H9 (cell line): ENCODE measurements around the gene ZDHHC3. TPM values are rescaled to one million over a fixed set of nuclear protein-coding genes. Genes with fewer than 3 reads are reported as not detected.
"Not testable (repeated sequence)": the region's sequence is repeated elsewhere in the genome, so short reads cannot be mapped to it uniquely, and the experiment has no call there.

ENCODE experiments used
- DNase-seq: peaks from one replicate; pipeline ENCODE4 v3.0.0-alpha.2; 2017
- H2AFZ ChIP-seq: one replicate; pipeline ENCODE4 v1.6.1; 2013; ENCODE audit warnings: mild to moderate bottlenecking, low read length, control low read depth, moderate library complexity
- H2AK5ac ChIP-seq: 2 replicates; pipeline ENCODE4 v1.6.1; 2013; ENCODE audit warnings: low read length, control low read depth, mixed read lengths; ENCODE audit not compliant: insufficient read length
- H2BK120ac ChIP-seq: one replicate; pipeline ENCODE4 v1.6.1; 2013; ENCODE audit warnings: low read depth, mild to moderate bottlenecking, low read length, control low read depth, inconsistent platforms; ENCODE audit not compliant: poor library complexity, severe bottlenecking
- H2BK12ac ChIP-seq: 2 replicates; pipeline ENCODE4 v1.6.1; 2013; ENCODE audit warnings: low read length, control low read depth, mixed read lengths, low read depth; ENCODE audit not compliant: insufficient read length
- H2BK15ac ChIP-seq: 2 replicates; pipeline ENCODE4 v1.6.1; 2013; ENCODE audit warnings: low read depth, low read length, control low read depth
- H2BK20ac ChIP-seq: one replicate; pipeline ENCODE4 v1.6.1; 2013; ENCODE audit warnings: low read depth, mild to moderate bottlenecking, low read length, control low read depth, inconsistent platforms; ENCODE audit not compliant: poor library complexity, severe bottlenecking
- H2BK5ac ChIP-seq: 2 replicates; pipeline ENCODE4 v1.6.1; 2013; ENCODE audit warnings: low read length, control low read depth, mixed read lengths; ENCODE audit not compliant: insufficient read length
- H3K14ac ChIP-seq: 2 replicates; pipeline ENCODE4 v1.6.1; 2013; ENCODE audit warnings: low read length, control low read depth; ENCODE audit not compliant: insufficient read depth
- H3K18ac ChIP-seq: 2 replicates; pipeline ENCODE4 v1.6.1; 2013; ENCODE audit warnings: low read depth, mild to moderate bottlenecking, mixed read lengths, low read length, control low read depth; ENCODE audit not compliant: insufficient read length
- H3K23ac ChIP-seq: 2 replicates; pipeline ENCODE4 v1.6.1; 2013; ENCODE audit warnings: low read length, control low read depth, mixed read lengths, low read depth; ENCODE audit not compliant: insufficient read length
- H3K23me2 ChIP-seq: 2 replicates; pipeline ENCODE4 v1.6.1; 2013; ENCODE audit warnings: low read depth, mild to moderate bottlenecking, mixed read lengths, low read length, control low read depth; ENCODE audit not compliant: insufficient read length, poor library complexity, severe bottlenecking
- H3K27ac ChIP-seq: 2 replicates; pipeline ENCODE4 v1.5.1; 2013; ENCODE audit warnings: low read length, control low read depth, mixed read lengths, low read depth; ENCODE audit not compliant: insufficient read length
- H3K27me3 ChIP-seq: 2 replicates; pipeline ENCODE4 v1.6.1; 2013; ENCODE audit warnings: low read length, control low read depth, inconsistent platforms; ENCODE audit not compliant: insufficient read depth
- H3K4ac ChIP-seq: 2 replicates; pipeline ENCODE4 v1.6.1; 2013; ENCODE audit warnings: low read depth, mild to moderate bottlenecking, control low read depth, inconsistent platforms, low read length, moderate library complexity
- H3K4me1 ChIP-seq: 2 replicates; pipeline ENCODE4 v1.6.1; 2013; ENCODE audit warnings: low read length, control low read depth, inconsistent platforms; ENCODE audit not compliant: insufficient read depth
- H3K4me2 ChIP-seq: 2 replicates; pipeline ENCODE4 v1.6.1; 2013; ENCODE audit warnings: low read length, control low read depth, mixed read lengths; ENCODE audit not compliant: insufficient read length, insufficient read depth
- H3K56ac ChIP-seq: 2 replicates; pipeline ENCODE4 v1.6.1; 2013; ENCODE audit warnings: low read depth, mild to moderate bottlenecking, mixed read lengths, low read length, control low read depth; ENCODE audit not compliant: insufficient read length
- H3K79me1 ChIP-seq: 2 replicates; pipeline ENCODE4 v1.6.1; 2013; ENCODE audit warnings: low read depth, mild to moderate bottlenecking, moderate library complexity, low read length, control low read depth, inconsistent platforms; ENCODE audit not compliant: insufficient read depth, poor library complexity, severe bottlenecking
- H3K79me2 ChIP-seq: 2 replicates; pipeline ENCODE4 v1.6.1; 2013; ENCODE audit warnings: low read length, control low read depth, inconsistent platforms; ENCODE audit not compliant: insufficient read depth
- H3K9ac ChIP-seq: 2 replicates; pipeline ENCODE4 v1.6.1; 2013; ENCODE audit warnings: low read length, control low read depth, mixed read lengths; ENCODE audit not compliant: insufficient read length; ENCODE audit errors: extremely low read depth
- H3K9me3 ChIP-seq: one replicate; pipeline ENCODE4 v1.6.1; 2013; ENCODE audit warnings: low read depth, low read length, inconsistent platforms; ENCODE audit not compliant: control insufficient read depth
- H3T11ph ChIP-seq: one replicate; pipeline ENCODE4 v1.6.1; 2013; ENCODE audit warnings: mild to moderate bottlenecking, low read length, control low read depth, inconsistent platforms
- H4K20me1 ChIP-seq: one replicate; pipeline ENCODE4 v1.6.1; 2013; ENCODE audit not compliant: control insufficient read depth, insufficient read length, insufficient read depth
- H4K5ac ChIP-seq: 2 replicates; pipeline ENCODE4 v1.6.1; 2013; ENCODE audit warnings: low read depth, mild to moderate bottlenecking, mixed read lengths, low read length, control low read depth; ENCODE audit not compliant: insufficient read length
- H4K8ac ChIP-seq: replicated peaks from 2 replicates; pipeline ENCODE4 v1.6.1; 2013; ENCODE audit warnings: low read length, control low read depth, mixed read lengths, low read depth; ENCODE audit not compliant: insufficient read length
- H4K91ac ChIP-seq: 2 replicates; pipeline ENCODE4 v1.6.1; 2013; ENCODE audit warnings: low read depth, mild to moderate bottlenecking, moderate library complexity, mixed read lengths, low read length, control low read depth; ENCODE audit not compliant: insufficient read length
- H3K27ac Mint-ChIP-seq, 3 experiments: 2 replicates in 2 of 3; 3 replicates in 1 of 3; pipeline ENCODE4 v1.8.0; 2020 to 2021; ENCODE audit warnings: mixed read lengths in 3 of 3, mild to moderate bottlenecking in 1 of 3, moderate library complexity in 1 of 3
- H3K27me3 Mint-ChIP-seq: 2 replicates; pipeline ENCODE4 v1.8.0; 2021; ENCODE audit warnings: low read depth, mild to moderate bottlenecking, moderate library complexity, mixed read lengths
- H3K36me3 Mint-ChIP-seq, 3 experiments: 2 replicates in 2 of 3; 3 replicates in 1 of 3; pipeline ENCODE4 v1.8.0; 2020 to 2021; ENCODE audit warnings: low read depth in 3 of 3, mixed read lengths in 3 of 3; ENCODE audit not compliant: insufficient read depth in 1 of 3
- H3K4me1 Mint-ChIP-seq, 2 experiments: 2 replicates each; pipeline ENCODE4 v1.8.0; 2020; ENCODE audit warnings: mixed read lengths in 2 of 2
- H3K4me3 Mint-ChIP-seq, 2 experiments: 2 replicates in 1 of 2; 3 replicates in 1 of 2; pipeline ENCODE4 v1.8.0; 2020 to 2021; ENCODE audit warnings: mild to moderate bottlenecking in 2 of 2, mixed read lengths in 2 of 2, moderate library complexity in 1 of 2
- H3K9me3 Mint-ChIP-seq, 2 experiments: 2 replicates in 1 of 2; 3 replicates in 1 of 2; pipeline ENCODE4 v1.8.0; 2020; ENCODE audit warnings: mild to moderate bottlenecking in 2 of 2, mixed read lengths in 2 of 2, moderate library complexity in 1 of 2
- CTCF ChIP-seq: fragments of 200-600 bp; sonication (generic); conservative IDR thresholded peaks from 3 replicates; pipeline ENCODE4 v1.8.0; 2021; ENCODE audit warnings: antibody characterized with exemption, mild to moderate bottlenecking
- WGBS: extraction: QIAGEN DNeasy Blood & Tissue Kit; methylation state at CpG from one replicate; pipeline ENCODE4 v1.1.7; 2013; ENCODE audit warnings: missing lambda C conversion rate, low lambda C conversion rate, mixed read lengths; ENCODE audit not compliant: insufficient read length; ENCODE audit errors: extremely low coverage; 5-methylcytosine and 5-hydroxymethylcytosine counted together
- total RNA-seq: library from RNA; stranded (reverse); gene quantifications from 2 replicates; pipeline ENCODE4 v1.2.1, GENCODE V29; 2021

ZDHHC3 gene
- total RNA-seq, 1 experiment from 2014 or later, result 71.3 TPM

GRCh38 chr3:44950275-44950734, 25.7 kb downstream of the ZDHHC3 start:
- WGBS, result no CpG with 5 or more reads among the region's 2 CpGs
- no peaks in the 10 kb centered on the region for H3K9me3 ChIP-seq
- H2BK120ac ChIP-seq, result no peak overlapping the region
- H3K9me3 Mint-ChIP-seq, result no peaks in the 10 kb centered on the region
- no peaks in the 10 kb centered on the region for H3K79me1 ChIP-seq
- peaks cover 7 to 10% of the 10 kb centered on the region in 2 experiments for H3K4me1 Mint-ChIP-seq
- H4K8ac ChIP-seq, result no peak overlapping the region
- no peak overlapping the region for H3K4me3 Mint-ChIP-seq
- H3K56ac ChIP-seq, result no peak overlapping the region
- peaks cover 3% of the 10 kb centered on the region; the same call in 1 of the 2 replicates for H3K4me1 ChIP-seq
- H3K4me2 ChIP-seq, result no peak overlapping the region
- no peak overlapping the region for H2AFZ ChIP-seq
- H4K20me1 ChIP-seq, result no peaks in the 10 kb centered on the region
- no peak overlapping the region for H3K4ac ChIP-seq
- H2BK12ac ChIP-seq, result no peak overlapping the region
- H3K23ac ChIP-seq, result no peak overlapping the region
- H3K27ac Mint-ChIP-seq, result peak overlapping the region; percentile 22 to 89 (median 88); a peak in 4 of 7 replicates
- H3K14ac ChIP-seq, result no peak overlapping the region
- DNase-seq, result peak; percentile 46
- H3K18ac ChIP-seq, result no peak overlapping the region
- no peak overlapping the region for H3K9ac ChIP-seq
- H3K23me2 ChIP-seq, result no peaks in the 10 kb centered on the region
- no peak for TF ChIP-seq CTCF
- peaks cover 0 to 11% (median 0%) of the 10 kb centered on the region in 3 experiments; a peak in 6 of 7 replicates for H3K36me3 Mint-ChIP-seq
- no peak overlapping the region for H2BK20ac ChIP-seq
- no peak overlapping the region for H3T11ph ChIP-seq
- no peaks in the 10 kb centered on the region for H3K27me3 Mint-ChIP-seq
- H2AK5ac ChIP-seq, result no peak overlapping the region
- no peaks in the 10 kb centered on the region; the same call in 1 of the 2 replicates for H3K79me2 ChIP-seq
- H3K27me3 ChIP-seq, result no peaks in the 10 kb centered on the region
- no peak overlapping the region for H4K5ac ChIP-seq
- H2BK5ac ChIP-seq, result no peak overlapping the region
- H2BK15ac ChIP-seq, result no peak overlapping the region
- H4K91ac ChIP-seq, result no peak overlapping the region
- H3K27ac ChIP-seq, result no peak overlapping the region

GRCh38 chr3:44949770-44950169, 26.2 kb downstream of the ZDHHC3 start:
- not testable (repeated sequence) for H4K20me1 ChIP-seq, H4K91ac ChIP-seq, H4K5ac ChIP-seq

More at GRCh38 chr3:44949770-44950169, 26.2 kb downstream of the ZDHHC3 start:
- not testable (repeated sequence) for H2BK5ac ChIP-seq, H3K56ac ChIP-seq, H2AFZ ChIP-seq, H3T11ph ChIP-seq, H3K79me1 ChIP-seq, H3K4ac ChIP-seq, H2AK5ac ChIP-seq, H2BK12ac ChIP-seq, H3K27me3 Mint-ChIP-seq, H3K9me3 Mint-ChIP-seq, H2BK120ac ChIP-seq, H4K8ac ChIP-seq, H3K27me3 ChIP-seq, H3K23me2 ChIP-seq, H3K4me1 ChIP-seq, H3K79me2 ChIP-seq, H3K4me2 ChIP-seq, H2BK15ac ChIP-seq, H3K9ac ChIP-seq, H3K14ac ChIP-seq, DNase-seq, H2BK20ac ChIP-seq, H3K27ac ChIP-seq, H3K4me3 Mint-ChIP-seq, H3K18ac ChIP-seq, H3K9me3 ChIP-seq, H3K23ac ChIP-seq
- WGBS, result no CpG with 5 or more reads among the region's 4 CpGs
- Mint-ChIP-seq H3K36me3 (peaks cover 2 to 16% (median 2%) of the 10 kb centered on the region in 3 experiments; a peak in 6 of 7 replicates), H3K4me1 (peaks cover 7 to 10% of the 10 kb centered on the region in 2 experiments), H3K27ac (peak overlapping the region in 1 of 3 experiments; percentile 71; a peak in 2 of 7 replicates)
